Thyroid gland (tissue), 4 donors: ENCODE measurements around the gene SREBF1. TPM values are rescaled to one million over a fixed set of nuclear protein-coding genes. Genes with fewer than 3 reads are reported as not detected.

ENCODE experiments used
- DNase-seq, 2 donors: peaks; one replicate each; pipeline ENCODE4 v3.0.0-alpha.2; 2019
- H3K27ac ChIP-seq, 3 donors: fragments of 200-600 bp; sonication (generic); 1 replicate in 2 of 3; 2 replicates in 1 of 3; pipeline ENCODE4 v1.5.1; 2016 to 2019; ENCODE audit warnings: mild to moderate bottlenecking in 1 of 3, moderate library complexity in 1 of 3
- H3K27me3 ChIP-seq: fragments of 200-600 bp; sonication (generic); one replicate; pipeline ENCODE4 v1.5.1; 2019
- H3K36me3 ChIP-seq, 2 donors: fragments of 200-600 bp; sonication (generic); one replicate each; pipeline ENCODE4 v1.5.1; 2016 to 2019
- H3K4me1 ChIP-seq, 2 donors: fragments of 200-600 bp; sonication (generic); one replicate each; pipeline ENCODE4 v1.5.1; 2017 to 2019
- H3K4me3 ChIP-seq, 3 donors: fragments of 200-600 bp; sonication (generic); replicated peaks in 1 of 3; 1 replicate in 2 of 3; 2 replicates in 1 of 3; pipeline ENCODE4 v1.5.1; 2016; ENCODE audit warnings: mild to moderate bottlenecking in 1 of 3
- H3K9me3 ChIP-seq: fragments of 200-600 bp; sonication (generic); one replicate; pipeline ENCODE4 v1.5.1; 2017
- CTCF ChIP-seq, 6 experiments: fragments of 200-600 bp in 3 of 6; fragments of 450-650 bp in 3 of 6; sonication (generic) in 3 of 6; IDR thresholded peaks; one replicate each; pipeline ENCODE4 v1.5.1; 2016 to 2019; ENCODE audit warnings: antibody characterized with exemption in 6 of 6, mild to moderate bottlenecking in 2 of 6, inconsistent platforms in 1 of 6, moderate library complexity in 1 of 6
- POLR2A ChIP-seq, 2 donors: fragments of 450-650 bp; IDR thresholded peaks; one replicate each; pipeline ENCODE4 v1.6.1; 2017; ENCODE audit warnings: antibody characterized with exemption in 2 of 2, mild to moderate bottlenecking in 2 of 2, moderate library complexity in 1 of 2
- WGBS, 2 donors: methylation state at CpG; one replicate each; pipeline ENCODE4 v1.1.5; 2017; 5-methylcytosine and 5-hydroxymethylcytosine counted together
- intact Hi-C: fragments of 100-400 bp; cut with DNase I; formaldehyde crosslinking; loops from one replicate; pipeline ENCODE4 v1.15.1; 2023
- total RNA-seq, 4 donors: library from RNA; depleted of rRNA; stranded (reverse); fragments of >200 nt; gene quantifications; one replicate each; pipeline ENCODE4 v1.2.3, GENCODE V29; 2016

SREBF1 gene
- total RNA-seq, 4 donors from 2014 or later = 44.6 to 89.4 (median 63.0) TPM

GRCh38 chr17:17844079-17844478, 7.3 kb upstream of the SREBF1 start:
- H3K9me3 ChIP-seq = no peaks in the 10 kb centered on the region
- H3K4me1 ChIP-seq = peaks cover 68 to 87% of the 10 kb centered on the region in 2 donors
- peak overlapping the region; percentile 97 to 99 (median 99) for H3K27ac ChIP-seq
- peaks cover 9 to 13% of the 10 kb centered on the region in 2 donors for H3K36me3 ChIP-seq
- H3K27me3 ChIP-seq = no peaks in the 10 kb centered on the region
- H3K4me3 ChIP-seq = no peak overlapping the region
- no peak for TF ChIP-seq POLR2A (IDR thresholded peaks at IDR 0.05)
- no peak for TF ChIP-seq CTCF (IDR thresholded peaks at IDR 0.05)
- WGBS, 2 donors = 87% methylated on average over 7 of the region's 7 CpGs; no CpG with 5 or more reads in 1 of the 2 donors
- intact Hi-C loops = no loop called here
- peak in 1 of 2 donors; percentile 0 for DNase-seq

GRCh38 chr17:17843096-17843495, 6.3 kb upstream of the SREBF1 start:
- intact Hi-C loops = no loop called here
- TF ChIP-seq CTCF (IDR thresholded peaks at IDR 0.05) (no peak), POLR2A (IDR thresholded peaks at IDR 0.05) (peak in 1 of 2 donors; percentile 36)
- Histone ChIP-seq H3K9me3 (no peaks in the 10 kb centered on the region), H3K27ac (peak overlapping the region; percentile 97 to 99 (median 99)), H3K4me1 (peaks cover 70 to 87% of the 10 kb centered on the region in 2 donors), H3K36me3 (peaks cover 9 to 13% of the 10 kb centered on the region in 2 donors), H3K27me3 (no peaks in the 10 kb centered on the region), H3K4me3 (no peak overlapping the region)
- 65 to 100% methylated on average over 1 to 2 of the region's 4 CpGs for WGBS, 2 donors
- peak; percentile 67 to 72 for DNase-seq

- 37 to 54% methylated on average over 3 to 8 of the region's 9 CpGs for WGBS, 2 donors
These were observed 5.5 kb upstream of the SREBF1 start for GRCh38 chr17:17842111-17842876.

GRCh38 chr17:17841601-17842025, 4.8 kb upstream of the SREBF1 start:
- Histone ChIP-seq H3K36me3 (peaks cover 2 to 4% of the 10 kb centered on the region in 2 donors), H3K4me3 (no peak overlapping the region), H3K27me3 (no peaks in the 10 kb centered on the region), H3K4me1 (peaks cover 83 to 91% of the 10 kb centered on the region in 2 donors), H3K9me3 (no peaks in the 10 kb centered on the region), H3K27ac (peak overlapping the region; percentile 99)
- intact Hi-C loops = no loop called here
- TF ChIP-seq POLR2A (IDR thresholded peaks at IDR 0.05) (peak in 1 of 2 donors; percentile 81), CTCF (IDR thresholded peaks at IDR 0.05) (peak in 2 of 6 experiments; percentile 21 to 34)
- WGBS, 2 donors = 14 to 17% methylated on average over 1 of the region's 1 CpG
- DNase-seq = peak; percentile 97 to 98

More at GRCh38 chr17:17842111-17842876, 5.5 kb upstream of the SREBF1 start:
- H3K4me3 ChIP-seq = no peak overlapping the region
- peak in 1 of 2 donors; percentile 50 for DNase-seq
- TF ChIP-seq POLR2A (IDR thresholded peaks at IDR 0.05) (no peak), CTCF (IDR thresholded peaks at IDR 0.05) (no peak)
- intact Hi-C loops = no loop called here
- peaks cover 78 to 88% of the 10 kb centered on the region in 2 donors for H3K4me1 ChIP-seq
- H3K36me3 ChIP-seq = peaks cover 9 to 11% of the 10 kb centered on the region in 2 donors
- H3K27ac ChIP-seq = peak overlapping the region; percentile 97 to 99 (median 99)
- no peaks in the 10 kb centered on the region for H3K27me3 ChIP-seq
- H3K9me3 ChIP-seq = no peaks in the 10 kb centered on the region
